NCI-H1436 (cell line): Measurements from ENCODE around the gene MCC.
"Not testable (repeated sequence)": the region's sequence is repeated elsewhere in the genome, so short reads cannot be mapped to it uniquely, and the experiment has no call there.

Experiments
- DNase-seq: peaks from one replicate; lab custom pipeline; 2025; lab: John Stamatoyannopoulos, UW

The MCC gene

DNA sequence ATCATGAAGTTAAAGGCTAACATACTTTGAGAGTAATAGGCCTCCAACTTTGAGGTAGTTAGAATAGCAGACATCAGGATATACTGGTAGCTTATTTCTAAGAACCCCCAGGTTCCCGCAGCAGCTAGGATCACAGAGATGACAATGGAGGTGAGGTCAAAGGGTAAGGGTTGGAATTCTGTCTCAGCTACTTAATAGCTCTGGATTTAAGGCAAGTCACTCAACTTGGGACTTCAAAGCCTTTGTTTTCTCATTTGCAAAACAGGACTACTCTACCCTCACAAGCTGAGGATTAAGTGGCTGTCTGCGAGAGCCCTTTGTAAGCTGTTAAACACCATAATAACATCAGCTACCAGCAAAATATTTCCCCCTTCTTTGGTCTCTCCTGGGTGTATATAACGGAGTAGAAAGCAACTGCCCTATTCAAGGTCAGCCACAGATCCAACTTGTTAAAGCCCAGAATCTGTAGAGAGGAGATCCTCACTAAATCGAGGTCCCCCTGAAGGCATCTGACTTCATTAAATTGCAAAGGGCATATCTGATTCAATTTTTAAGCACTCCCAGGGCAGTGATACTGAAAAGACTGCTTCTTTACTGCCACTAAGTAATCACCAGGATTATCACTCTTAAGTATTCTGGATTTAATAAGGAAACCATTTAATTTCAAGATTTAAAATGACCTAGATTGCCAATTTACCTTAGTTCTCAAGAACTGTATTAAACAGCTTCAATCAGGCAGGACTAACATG lies 407.0 kb downstream of the MCC start:
- DNase-seq = no peak

DNA sequence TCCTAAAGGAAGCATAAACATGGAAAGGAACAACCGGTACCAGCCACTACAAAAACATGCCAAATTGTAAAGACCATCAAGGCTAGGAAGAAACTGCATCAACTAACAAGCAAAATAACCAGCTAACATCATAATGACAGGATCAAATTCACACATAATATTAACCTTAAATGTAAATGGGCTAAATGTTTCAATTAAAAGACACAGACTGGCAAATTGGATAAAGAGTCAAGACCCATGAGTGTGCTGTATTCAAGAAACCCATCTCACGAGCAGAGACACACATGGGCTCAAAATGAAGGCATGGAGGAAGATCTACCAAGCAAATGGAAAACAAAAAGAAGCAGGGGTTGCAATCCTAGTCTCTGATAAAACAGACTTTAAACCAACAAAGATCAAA lies 411.6 kb downstream of the MCC start:
- DNase-seq = not testable (repeated sequence)

DNA sequence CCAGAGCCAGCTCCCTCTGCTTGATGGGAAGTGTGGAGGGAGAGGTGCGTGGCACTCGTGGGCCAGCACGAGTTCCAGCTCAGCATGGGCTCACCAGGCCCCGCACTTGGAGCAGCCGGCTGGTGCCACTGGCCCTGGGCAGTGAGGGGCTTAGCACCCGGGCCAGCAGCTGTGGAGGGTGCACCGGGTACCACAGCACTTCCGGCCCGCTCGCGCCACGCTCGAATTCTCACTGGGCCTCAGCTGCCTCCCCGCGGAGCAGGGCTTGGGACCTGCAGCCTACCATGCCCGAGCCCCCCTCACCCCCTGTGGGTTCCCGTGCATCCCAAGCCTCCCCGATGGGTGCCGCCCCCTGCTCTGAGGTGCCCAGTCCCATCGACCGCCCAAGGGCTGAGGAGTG lies 413.2 kb downstream of the MCC start:
- DNase-seq = no peak

DNA sequence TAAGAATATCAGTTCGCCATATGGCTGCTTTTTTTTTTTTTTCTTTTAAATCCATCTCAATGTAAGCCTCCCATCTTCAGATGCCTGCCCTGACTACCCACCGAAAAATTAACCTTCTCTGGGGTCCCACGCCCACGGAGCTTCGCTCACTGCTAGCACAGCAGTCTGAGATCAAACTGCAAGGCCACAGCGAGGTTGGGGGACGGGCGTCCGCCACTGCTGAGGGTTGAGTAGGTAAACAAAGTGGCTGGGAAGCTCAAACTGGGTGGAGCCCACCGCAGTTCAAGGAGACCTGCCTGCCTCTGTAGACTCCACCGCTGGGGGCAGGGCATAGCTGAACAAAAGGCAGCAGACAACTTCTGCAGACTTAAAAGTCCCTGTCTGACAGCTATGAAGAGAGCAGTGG lies 414.6 kb downstream of the MCC start:
- not testable (repeated sequence) for DNase-seq

DNA sequence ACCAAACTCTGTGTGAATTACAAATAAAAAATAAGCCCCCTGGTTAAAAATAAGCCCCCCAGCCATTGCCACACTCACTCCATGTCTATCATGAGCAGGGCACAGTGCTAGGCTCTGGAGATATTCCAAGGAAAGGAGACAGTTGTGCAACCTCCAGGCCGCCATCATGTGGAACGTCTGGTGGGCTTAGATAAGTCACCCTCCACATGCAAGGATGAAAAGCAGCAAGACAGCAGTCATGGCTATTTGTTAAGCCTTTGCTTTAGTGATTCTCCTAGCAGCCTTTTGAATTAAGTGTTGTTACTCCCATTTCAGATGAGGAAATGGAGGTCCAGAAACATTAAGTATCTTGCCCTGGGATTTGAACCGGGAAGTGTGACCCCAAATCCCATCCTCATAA lies 416.9 kb downstream of the MCC start:
- DNase-seq = no peak

DNA sequence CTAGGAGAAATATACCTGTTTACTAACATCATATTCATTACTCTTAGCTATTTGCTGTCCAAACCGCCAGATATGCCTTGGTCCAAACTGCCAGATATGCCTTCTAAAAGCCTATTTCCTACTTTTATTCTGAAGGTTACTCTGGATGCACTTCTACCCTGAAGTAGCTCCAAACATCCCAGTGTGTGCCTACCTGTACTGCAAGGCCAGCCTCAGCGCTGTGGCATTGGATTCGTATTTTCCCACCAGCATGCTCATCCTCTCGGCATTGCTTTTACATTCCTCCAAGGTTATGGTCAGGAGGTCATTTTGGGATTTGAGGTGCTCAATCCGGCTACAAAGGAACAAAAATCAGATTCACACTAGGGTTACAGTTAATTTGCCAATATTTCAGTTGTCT lies 417.4 kb downstream of the MCC start:
- DNase-seq = no peak

DNA sequence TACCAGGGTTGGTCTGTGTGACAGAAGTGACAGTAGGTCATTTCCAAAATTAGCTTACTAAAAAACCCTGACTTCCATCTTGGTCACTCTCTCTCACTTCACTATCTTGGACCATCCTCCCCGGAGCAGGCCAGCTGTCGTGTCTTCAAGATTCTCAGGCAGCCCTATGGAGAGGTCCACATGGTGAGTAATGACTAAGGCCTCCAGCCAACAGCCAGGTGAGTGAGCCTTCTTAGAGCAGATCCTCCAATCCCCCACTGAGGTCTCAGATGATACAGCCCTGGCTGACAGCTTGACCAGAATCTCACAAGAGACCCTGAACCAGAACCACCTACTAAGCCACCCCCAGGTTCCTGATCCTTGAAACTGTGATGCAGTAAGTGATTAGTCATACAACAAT lies 419.7 kb downstream of the MCC start:
- no peak for DNase-seq

DNA sequence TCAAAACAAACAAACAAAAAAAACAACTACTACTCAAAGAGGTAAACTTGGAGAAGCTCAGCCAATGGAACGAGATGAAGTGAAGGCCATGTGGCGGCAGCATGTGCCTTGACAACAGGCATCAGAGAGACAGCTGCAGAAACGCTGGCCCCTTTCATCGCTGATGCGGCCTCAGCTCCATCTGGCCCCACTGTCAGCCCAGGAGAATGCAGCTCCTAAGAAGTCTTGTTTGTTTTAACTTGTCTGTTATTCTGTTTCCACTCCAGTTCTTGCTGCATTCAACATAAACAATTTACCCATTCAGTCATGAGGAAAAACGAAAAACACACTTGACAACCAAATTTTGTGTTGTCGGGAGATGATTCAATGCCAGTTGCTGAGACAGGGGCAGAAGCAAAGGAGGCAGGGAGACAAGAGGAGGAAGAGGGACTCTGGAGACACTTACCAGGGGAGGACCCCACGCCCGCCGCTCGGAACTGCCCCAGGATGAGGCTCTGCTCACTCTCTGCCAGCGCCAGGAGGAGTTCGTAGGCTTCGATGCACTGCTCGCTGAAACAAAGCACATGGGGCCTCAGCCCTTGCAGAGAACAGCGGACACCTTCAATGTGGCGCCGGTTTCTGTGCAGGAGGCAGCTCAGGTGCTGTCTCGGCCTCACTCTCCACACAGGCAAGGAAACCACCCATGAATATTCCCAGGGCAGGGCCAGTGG lies 420.5 kb downstream of the MCC start:
- DNase-seq = no peak

DNA sequence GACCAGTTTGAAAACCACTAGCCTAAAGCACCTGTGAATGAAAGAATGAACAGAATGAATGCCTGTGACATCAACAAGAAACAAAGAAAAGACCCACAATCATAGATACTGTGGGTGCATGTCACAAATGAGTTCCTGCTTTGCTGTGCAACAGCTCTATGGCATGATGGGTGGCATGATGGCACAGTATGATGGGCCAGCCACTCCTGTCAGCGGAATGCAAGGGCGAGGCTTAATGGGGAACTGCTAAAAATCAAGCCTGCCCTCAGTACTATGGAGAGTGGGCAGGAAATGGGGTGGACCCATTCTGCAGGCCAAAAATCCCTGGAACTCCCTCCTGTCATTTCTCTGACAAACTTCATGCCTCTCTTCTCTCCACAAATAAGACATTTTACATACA lies 422.6 kb downstream of the MCC start:
- no peak for DNase-seq

DNA sequence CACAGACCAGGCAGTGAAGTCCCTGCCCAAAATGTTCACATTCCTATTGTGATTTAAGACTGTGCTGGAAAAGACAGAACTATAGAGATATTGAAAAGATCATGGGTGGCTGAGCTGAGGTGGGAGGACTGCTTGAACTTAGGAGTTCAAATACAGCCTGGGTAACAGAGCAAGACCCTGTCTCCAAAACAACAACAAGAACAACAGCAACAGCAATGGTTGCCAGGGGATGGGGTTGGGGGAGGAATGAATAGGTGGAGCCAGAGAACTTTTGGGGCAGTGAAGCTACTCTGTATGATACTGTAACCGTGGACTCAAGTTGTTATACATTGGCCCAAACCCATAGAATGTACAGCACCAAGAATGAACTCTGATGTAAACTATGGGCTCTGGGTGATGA lies 423.4 kb downstream of the MCC start:
- no peak for DNase-seq

DNA sequence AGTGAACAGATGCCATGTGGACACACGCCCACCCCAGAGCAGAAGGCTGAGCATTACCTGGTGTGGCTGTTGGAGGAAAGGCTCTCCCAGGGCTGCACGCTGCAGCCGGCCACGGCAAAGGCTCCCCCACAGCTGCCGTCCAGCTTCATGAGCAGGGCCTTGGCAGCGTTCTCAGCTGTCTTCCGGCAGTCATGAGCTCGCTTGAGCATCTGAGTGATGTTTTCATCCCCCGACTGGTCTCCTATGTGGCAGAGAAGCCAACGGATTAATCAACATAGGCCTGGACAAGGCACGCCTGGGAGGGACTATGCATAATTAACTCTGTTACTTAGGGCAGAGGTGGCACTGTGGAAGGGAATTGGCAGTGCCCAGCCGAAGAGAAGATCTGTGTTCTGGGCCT lies 424.3 kb downstream of the MCC start:
- DNase-seq = no peak

DNA sequence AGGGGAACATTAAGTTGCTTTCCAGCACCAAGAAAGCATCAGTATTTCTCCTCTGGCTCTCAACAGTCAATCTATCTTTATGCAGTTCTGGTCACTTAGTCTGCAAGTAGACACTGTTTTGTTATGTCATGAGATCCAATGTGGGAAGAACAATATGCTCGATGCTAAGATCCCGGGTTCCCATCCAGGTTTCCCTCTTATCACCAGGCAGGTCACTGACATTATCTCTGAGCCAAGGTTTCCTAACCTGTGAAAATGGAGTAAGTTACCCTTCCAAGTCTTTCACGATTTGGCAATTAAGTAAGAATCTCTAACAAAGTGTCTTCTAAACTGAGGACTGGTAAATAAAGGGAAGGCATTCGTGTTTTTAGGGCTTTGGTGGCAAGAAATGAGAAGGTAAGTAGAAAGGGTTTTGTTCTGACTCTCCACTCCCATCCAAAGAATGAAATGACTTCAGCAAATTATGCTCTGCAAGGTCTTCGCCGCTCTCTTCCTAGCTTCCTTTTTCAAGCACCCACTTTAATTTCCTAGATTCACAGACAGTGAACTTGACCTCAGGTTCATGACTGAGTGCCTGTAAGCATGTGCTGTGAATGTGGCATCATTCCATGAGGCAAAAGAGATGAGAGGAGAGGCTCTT lies 425.3 kb downstream of the MCC start:
- DNase-seq = no peak

DNA sequence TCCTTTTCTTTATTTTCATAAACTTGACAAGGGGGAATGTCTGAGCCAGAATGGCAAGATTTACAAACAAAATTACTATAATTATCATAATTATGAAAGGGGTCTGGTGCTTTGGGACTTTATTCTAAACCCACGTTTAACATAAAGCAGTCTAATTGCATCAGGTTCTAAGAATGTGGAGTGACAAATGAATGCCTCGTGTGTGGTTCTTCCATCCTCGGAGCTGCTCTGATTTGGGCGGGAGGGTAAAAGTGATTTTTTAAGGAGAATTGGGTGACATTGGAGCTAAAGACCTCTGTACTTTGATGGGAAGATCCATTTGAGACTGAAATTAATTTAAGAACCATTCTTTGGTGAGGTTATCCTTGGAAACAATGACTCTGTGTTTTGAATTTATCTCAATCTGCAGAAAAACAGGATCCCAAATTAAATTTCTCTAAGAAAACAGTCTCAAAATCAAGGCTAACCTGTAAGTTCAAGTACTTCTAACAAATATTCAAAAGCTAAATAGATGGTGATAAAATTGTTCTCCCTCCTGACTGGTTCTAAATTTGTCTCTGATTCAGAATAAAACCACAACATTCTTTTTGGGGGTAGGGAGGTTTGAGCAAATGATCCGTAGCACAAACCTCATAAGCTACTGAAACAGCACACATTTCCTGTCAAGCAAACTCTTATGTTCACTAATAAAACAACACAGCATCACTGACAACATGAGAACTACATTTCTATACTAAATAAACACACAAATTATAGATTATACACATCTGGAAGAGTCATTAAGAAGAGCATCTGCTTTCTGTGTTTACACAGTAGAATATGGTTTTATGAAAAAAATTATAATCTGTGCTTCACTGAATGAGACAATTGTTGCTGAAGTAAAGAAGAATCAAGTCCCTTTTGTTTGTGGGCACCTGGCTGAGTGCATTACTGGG lies 426.1 kb downstream of the MCC start:
- no peak for DNase-seq

DNA sequence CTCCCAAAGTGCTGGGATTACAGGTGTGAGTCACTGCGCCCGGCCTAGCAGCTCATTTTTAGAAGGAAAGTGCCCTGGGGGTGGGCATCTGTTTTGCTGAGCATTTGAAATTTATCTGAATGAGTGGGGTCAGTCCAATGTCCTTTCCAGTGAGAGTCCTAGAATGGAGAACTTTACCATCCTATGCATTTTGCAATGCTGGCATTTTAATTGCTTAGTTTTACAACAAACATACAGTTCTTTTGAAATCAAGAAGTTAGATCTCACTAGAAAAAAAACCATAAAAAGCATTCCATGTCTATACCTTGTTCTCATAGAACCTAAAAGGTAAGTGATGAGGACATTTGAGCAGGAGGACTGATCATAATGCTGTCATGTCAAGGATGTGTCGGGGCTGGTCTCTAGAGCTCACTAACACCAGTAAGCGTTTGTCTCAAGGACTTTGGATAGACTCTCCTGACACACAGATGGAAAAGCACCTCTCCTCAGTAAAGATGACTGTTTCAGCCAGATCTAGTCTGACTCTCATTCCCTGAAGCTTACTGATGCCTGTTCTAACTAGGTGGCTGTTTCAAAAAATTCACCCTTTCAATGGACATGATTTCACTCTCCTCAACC lies 427.7 kb downstream of the MCC start:
- DNase-seq = no peak

DNA sequence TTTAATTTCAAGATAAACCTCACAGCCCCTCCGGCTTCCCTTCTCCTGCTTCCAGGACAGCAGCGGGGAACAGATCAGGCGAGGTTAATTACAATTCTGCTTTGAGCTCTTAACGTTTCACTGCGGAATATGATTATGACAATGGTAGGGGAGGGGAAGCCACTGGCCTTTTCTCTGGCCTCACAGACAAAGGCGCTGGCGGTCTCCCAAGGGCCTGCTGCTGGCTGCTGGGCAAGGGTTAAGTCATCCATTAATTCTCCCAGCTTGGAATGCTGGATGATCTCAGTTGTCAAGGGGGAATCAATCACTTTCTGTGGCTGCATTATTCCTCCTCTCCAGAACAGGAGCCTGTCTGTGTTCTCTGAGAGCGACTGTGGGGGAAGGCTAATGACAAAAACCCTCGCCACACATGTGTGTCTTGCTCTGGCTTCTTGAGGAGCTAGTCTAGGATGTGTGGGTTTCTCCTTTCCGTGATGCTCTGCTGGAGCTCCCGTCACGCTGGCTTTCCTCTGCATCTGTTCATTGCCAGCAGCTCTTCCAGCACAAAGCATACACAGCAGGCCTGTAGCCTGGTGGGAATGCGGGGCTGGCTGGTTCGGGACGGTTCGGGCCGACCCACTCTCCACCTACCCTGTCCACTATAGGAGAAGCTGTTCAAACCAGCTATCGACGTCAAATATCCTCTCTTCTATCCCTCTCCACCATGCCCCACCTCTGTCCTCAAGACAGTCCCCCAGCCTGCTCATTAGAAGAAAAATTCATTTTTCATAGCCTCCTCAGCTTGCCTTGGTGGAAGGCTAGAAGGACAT lies 428.8 kb downstream of the MCC start:
- no peak for DNase-seq

DNA sequence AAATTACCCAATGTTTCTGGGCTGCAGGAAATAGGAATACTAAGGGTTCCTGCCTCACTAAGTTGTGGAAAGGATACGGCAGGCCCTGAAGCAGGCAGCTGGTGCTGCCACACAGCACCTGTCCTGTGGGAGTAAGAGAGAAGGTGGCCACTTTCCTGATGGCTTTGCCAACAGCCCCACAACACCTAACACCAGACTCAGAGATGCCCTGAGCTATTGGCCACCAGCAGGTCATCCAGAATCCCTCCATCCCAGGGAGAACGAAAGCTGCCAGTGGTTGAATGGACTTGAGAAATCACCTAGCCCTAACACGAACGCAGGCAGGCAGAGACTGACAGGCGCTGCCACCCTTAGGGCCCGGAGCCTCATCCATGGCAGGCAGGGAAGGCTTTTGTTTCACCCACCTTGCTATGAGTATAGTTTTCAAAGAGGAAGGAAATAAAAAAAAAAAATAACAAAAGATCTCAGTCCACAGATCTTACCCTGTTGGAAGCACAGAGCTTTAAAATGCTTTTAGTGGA lies 429.5 kb downstream of the MCC start:
- DNase-seq = no peak

DNA sequence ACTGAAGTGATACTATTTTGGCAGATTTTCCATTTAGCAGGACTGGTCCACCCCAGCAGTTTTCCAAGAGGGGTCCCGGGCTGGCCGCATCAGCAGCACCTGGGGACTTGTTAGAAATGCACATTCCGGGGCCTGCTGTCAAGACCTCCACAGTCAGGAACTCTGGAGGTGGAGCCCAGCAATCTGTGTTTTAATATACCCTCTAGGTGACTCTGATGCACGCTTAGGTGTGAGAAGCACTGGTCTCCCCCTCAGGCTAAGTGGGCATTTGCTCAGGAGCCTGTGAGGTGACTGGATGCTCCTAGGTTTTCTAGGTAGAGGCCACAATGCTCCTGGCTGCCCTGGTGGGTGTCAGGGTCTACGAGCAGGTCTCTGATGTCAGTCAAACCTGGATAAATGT lies 430.0 kb downstream of the MCC start:
- DNase-seq = no peak

DNA sequence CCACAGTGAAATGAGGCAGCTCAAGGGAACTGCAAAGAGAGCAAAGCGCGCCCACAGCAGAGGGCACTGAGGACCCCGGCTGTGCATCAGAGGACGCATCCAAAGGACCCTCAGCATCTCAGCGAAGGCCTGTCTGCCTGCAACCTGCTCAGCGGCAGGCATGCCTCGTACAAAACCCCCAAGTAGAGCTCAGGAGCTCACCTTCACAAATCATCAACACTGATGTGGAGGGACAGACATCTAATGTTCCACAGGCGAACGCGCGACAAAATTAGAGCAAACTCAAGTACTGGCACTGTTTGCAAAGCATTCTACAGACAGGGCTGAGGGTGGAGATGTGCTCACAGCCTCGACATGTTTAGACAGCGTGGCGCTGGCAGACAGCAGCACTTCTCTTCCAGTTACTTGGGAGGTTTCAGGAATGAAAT lies 430.7 kb downstream of the MCC start:
- DNase-seq = no peak

DNA sequence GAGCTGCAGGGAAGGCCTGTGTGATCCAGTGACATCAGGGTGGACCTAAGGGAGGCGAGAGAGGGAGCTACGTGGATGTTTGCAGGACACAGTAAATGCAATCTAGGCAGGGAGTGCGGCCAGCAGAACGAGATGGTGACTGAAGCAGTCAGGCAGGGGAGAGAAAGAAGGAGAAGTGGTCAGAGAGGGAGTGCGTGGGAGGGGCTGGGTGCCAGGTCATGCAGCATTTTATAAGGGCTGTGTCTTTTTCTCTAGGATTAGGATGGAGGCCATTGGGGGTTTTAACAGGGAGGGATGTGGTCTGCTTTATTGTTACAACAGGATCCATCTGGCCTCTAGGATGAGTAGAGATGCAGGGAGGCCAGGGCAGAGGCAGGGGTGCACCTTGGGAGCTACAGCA lies 431.3 kb downstream of the MCC start:
- no peak for DNase-seq

DNA sequence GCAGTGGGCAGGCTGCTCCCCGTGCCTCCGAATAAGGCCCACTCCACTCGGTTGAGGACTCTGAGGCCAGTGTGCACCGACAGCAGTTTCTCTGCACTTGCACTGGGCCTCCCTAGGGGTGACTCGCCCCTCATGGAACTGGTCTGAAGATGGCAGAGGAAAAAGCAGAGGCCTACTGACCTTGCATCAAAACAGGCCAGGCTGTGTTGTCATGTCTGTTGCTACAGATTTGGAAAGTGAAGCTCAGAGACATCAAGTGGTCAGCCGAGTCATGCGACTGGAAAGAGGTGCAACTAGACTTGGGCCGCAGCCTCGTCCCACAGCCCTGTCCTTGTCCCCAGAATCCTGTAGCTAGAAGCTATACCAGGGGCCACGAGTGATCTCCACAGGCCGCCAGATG lies 433.4 kb downstream of the MCC start:
- DNase-seq = no peak
